Spleen (tissue), 7 donors: Measurements from ENCODE around the gene C1QTNF8.

Source experiments
- POLR2AphosphoS5 ChIP-seq, 3 donors: sonication (generic); formaldehyde crosslinking; IDR thresholded peaks; one replicate each; pipeline ENCODE4 v1.5.1; 2017; ENCODE audit warnings: antibody characterized with exemption in 3 of 3
- TF ChIP-seq, protein P1 (sequence below), 11 experiments: fragments of 200-600 bp in 7 of 11; fragments of 450-650 bp in 4 of 11; sonication (generic) in 4 of 11; IDR thresholded peaks in 8 of 11; conservative IDR thresholded peaks in 3 of 11; 1 replicate in 7 of 11; 2 replicates in 4 of 11; pipeline versions ENCODE4 v1.4.0 to v1.8.0; 2016 to 2021; ENCODE audit warnings: antibody characterized with exemption in 11 of 11, inconsistent platforms in 4 of 11, mild to moderate bottlenecking in 1 of 11
- donor health status: DM: no; HTN: no; CAD: no; lungs with moderate emphysema.
- donor health status: DM: no; HTN: no; CAD: no.
- donor health status: DM: no; HTN: no; CAD: no.

DNA sequence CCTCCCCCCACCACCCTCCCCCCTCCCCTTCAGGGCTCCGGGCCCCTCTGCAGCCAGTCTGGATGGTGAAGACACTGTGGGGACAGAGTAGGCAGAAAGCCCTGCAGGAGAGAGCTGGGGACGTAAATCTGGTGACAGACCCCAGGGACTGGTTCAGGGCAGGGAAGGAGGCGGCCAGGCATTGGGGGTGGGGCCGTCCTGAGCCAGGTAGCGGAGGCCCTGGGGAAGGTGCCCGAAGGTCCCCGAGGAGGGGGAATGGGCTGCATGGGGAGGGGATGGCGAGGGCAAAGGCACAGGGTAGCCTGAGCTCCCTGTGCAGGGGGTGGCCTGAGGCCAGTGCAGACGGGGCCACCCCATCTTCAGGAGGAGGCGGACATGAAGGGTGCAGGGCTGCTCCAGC, 30.5 kb upstream of the C1QTNF8 start:
- TF ChIP-seq, protein P1, sequence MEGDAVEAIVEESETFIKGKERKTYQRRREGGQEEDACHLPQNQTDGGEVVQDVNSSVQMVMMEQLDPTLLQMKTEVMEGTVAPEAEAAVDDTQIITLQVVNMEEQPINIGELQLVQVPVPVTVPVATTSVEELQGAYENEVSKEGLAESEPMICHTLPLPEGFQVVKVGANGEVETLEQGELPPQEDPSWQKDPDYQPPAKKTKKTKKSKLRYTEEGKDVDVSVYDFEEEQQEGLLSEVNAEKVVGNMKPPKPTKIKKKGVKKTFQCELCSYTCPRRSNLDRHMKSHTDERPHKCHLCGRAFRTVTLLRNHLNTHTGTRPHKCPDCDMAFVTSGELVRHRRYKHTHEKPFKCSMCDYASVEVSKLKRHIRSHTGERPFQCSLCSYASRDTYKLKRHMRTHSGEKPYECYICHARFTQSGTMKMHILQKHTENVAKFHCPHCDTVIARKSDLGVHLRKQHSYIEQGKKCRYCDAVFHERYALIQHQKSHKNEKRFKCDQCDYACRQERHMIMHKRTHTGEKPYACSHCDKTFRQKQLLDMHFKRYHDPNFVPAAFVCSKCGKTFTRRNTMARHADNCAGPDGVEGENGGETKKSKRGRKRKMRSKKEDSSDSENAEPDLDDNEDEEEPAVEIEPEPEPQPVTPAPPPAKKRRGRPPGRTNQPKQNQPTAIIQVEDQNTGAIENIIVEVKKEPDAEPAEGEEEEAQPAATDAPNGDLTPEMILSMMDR (IDR thresholded peaks at IDR 0.05 in 8 of 11, conservative IDR thresholded peaks at IDR 0.05 in 3 of 11), result no peak
- TF ChIP-seq POLR2AphosphoS5 (IDR thresholded peaks at IDR 0.05), result no peak
